ENCODE data around the gene PLLP.

PLLP gene

GRCh38 chr16:57319646-57320045 is 35.2 kb upstream of the PLLP start:
- peak overlapping the region in 1 of 3 experiments; percentile 7 for H3K27ac Mint-ChIP-seq
- peaks cover 2% of the 10 kb centered on the region for H3K9me3 Mint-ChIP-seq
- TF ChIP-seq CTCF (IDR thresholded peaks at IDR 0.05; ENCODE audit: unreplicated experiment in 3 of 3), result no peak
- H3K27me3 Mint-ChIP-seq (ENCODE audit: low read depth), result peaks cover 4% of the 10 kb centered on the region
- H3K36me3 Mint-ChIP-seq (ENCODE audit: low read depth), result no peaks in the 10 kb centered on the region
- H3K4me1 Mint-ChIP-seq, result peaks cover 16% of the 10 kb centered on the region
- no peak overlapping the region for H3K4me3 Mint-ChIP-seq

- Mint-ChIP-seq H3K4me1 (peaks cover 16% of the 10 kb centered on the region), H3K27ac (no peak overlapping the region), H3K27me3 (ENCODE audit: low read depth) (peaks cover 4% of the 10 kb centered on the region), H3K36me3 (ENCODE audit: low read depth) (no peaks in the 10 kb centered on the region), H3K4me3 (peak overlapping the region in 1 of 3 experiments; percentile 8), H3K9me3 (no peaks in the 10 kb centered on the region)
- no peak for TF ChIP-seq CTCF (IDR thresholded peaks at IDR 0.05; ENCODE audit: unreplicated experiment in 3 of 3)
These were observed 33.9 kb upstream of the PLLP start for GRCh38 chr16:57318240-57318970.

- peak overlapping the region in 2 of 3 experiments; percentile 60 to 61 for H3K27ac Mint-ChIP-seq
- no peak for TF ChIP-seq CTCF (IDR thresholded peaks at IDR 0.05; ENCODE audit: unreplicated experiment in 3 of 3)
- H3K36me3 Mint-ChIP-seq (ENCODE audit: low read depth), result no peaks in the 10 kb centered on the region
- peaks cover 4% of the 10 kb centered on the region for H3K27me3 Mint-ChIP-seq (ENCODE audit: low read depth)
- no peaks in the 10 kb centered on the region for H3K9me3 Mint-ChIP-seq
- H3K4me1 Mint-ChIP-seq, result peaks cover 16% of the 10 kb centered on the region
- no peak overlapping the region for H3K4me3 Mint-ChIP-seq
These were observed 32.0 kb upstream of the PLLP start for GRCh38 chr16:57316390-57317017.

GRCh38 chr16:57315416-57315815 is 30.9 kb upstream of the PLLP start:
- Mint-ChIP-seq H3K4me3 (no peak overlapping the region), H3K27me3 (ENCODE audit: low read depth) (no peaks in the 10 kb centered on the region), H3K36me3 (ENCODE audit: low read depth) (no peaks in the 10 kb centered on the region), H3K9me3 (no peaks in the 10 kb centered on the region), H3K4me1 (peaks cover 16% of the 10 kb centered on the region), H3K27ac (peak overlapping the region; percentile 59 to 73 (median 61))
- TF ChIP-seq CTCF (IDR thresholded peaks at IDR 0.05; ENCODE audit: unreplicated experiment in 3 of 3), result no peak

- no peak overlapping the region for H3K4me3 Mint-ChIP-seq
- no peaks in the 10 kb centered on the region for H3K27me3 Mint-ChIP-seq (ENCODE audit: low read depth)
- peak overlapping the region; percentile 59 to 73 (median 61) for H3K27ac Mint-ChIP-seq
- H3K36me3 Mint-ChIP-seq (ENCODE audit: low read depth), result no peaks in the 10 kb centered on the region
- no peak for TF ChIP-seq CTCF (IDR thresholded peaks at IDR 0.05; ENCODE audit: unreplicated experiment in 3 of 3)
- H3K4me1 Mint-ChIP-seq, result peaks cover 16% of the 10 kb centered on the region
- H3K9me3 Mint-ChIP-seq, result no peaks in the 10 kb centered on the region
These were observed 29.8 kb upstream of the PLLP start for GRCh38 chr16:57314161-57314785.

Data from nephron (organoid).